IPS-18c (cell line): Measurements from ENCODE around the gene C1QTNF8.
"Not testable (repeated sequence)": the region's sequence is repeated elsewhere in the genome, so short reads cannot be mapped to it uniquely, and the experiment has no call there.

Experiments
- H3K4me3 ChIP-seq: 2 replicates; pipeline ENCODE4 v1.7.0; 2013; ENCODE audit warnings: low read depth, mild to moderate bottlenecking, low read length, moderate library complexity; ENCODE audit not compliant: insufficient read depth
- H3K9me3 ChIP-seq: one replicate; pipeline ENCODE4 v1.6.1; 2013; ENCODE audit warnings: mild to moderate bottlenecking, low read length, moderate library complexity; ENCODE audit not compliant: control insufficient read depth, insufficient read depth

Gene C1QTNF8

GRCh38 chr16:1089822-1090619, 6.0 kb downstream of the C1QTNF8 start:
- Histone ChIP-seq H3K9me3 (peaks cover 3% of the 10 kb centered on the region), H3K4me3 (no peak overlapping the region)

GRCh38 chr16:1089439-1089821, 6.6 kb downstream of the C1QTNF8 start:
- H3K9me3 ChIP-seq: peaks cover 3% of the 10 kb centered on the region
- H3K4me3 ChIP-seq: no peak overlapping the region

- Histone ChIP-seq H3K4me3 (no peak overlapping the region), H3K9me3 (peaks cover 3% of the 10 kb centered on the region)
Measured at GRCh38 chr16:1088295-1089170, 7.5 kb downstream of the C1QTNF8 start.

- not testable (repeated sequence) for H3K9me3 ChIP-seq, H3K4me3 ChIP-seq
Measured at GRCh38 chr16:1086443-1086842, 9.6 kb downstream of the C1QTNF8 start.

GRCh38 chr16:1084971-1085370, 11.1 kb downstream of the C1QTNF8 start:
- Histone ChIP-seq H3K4me3 (no peak overlapping the region), H3K9me3 (peaks cover 6% of the 10 kb centered on the region)

GRCh38 chr16:1082952-1083675, 12.9 kb downstream of the C1QTNF8 start:
- Histone ChIP-seq H3K4me3 (no peak overlapping the region), H3K9me3 (peaks cover 6% of the 10 kb centered on the region)

- no peak overlapping the region for H3K4me3 ChIP-seq
Measured at GRCh38 chr16:1082266-1082951, 13.6 kb downstream of the C1QTNF8 start.

GRCh38 chr16:1081734-1082265, 14.2 kb downstream of the C1QTNF8 start:
- Histone ChIP-seq H3K4me3 (no peak overlapping the region), H3K9me3 (peaks cover 6% of the 10 kb centered on the region)

More at GRCh38 chr16:1082266-1082951, 13.6 kb downstream of the C1QTNF8 start:
- H3K9me3 ChIP-seq: peaks cover 6% of the 10 kb centered on the region

GRCh38 chr16:1080801-1081733, 15.0 kb downstream of the C1QTNF8 start:
- no peak overlapping the region for H3K4me3 ChIP-seq

GRCh38 chr16:1079786-1080525, 16.1 kb downstream of the C1QTNF8 start:
- Histone ChIP-seq H3K4me3 (no peak overlapping the region), H3K9me3 (peaks cover 4% of the 10 kb centered on the region)

More at GRCh38 chr16:1080801-1081733, 15.0 kb downstream of the C1QTNF8 start:
- H3K9me3 ChIP-seq: peaks cover 4% of the 10 kb centered on the region

- no peak overlapping the region for H3K4me3 ChIP-seq
- peaks cover 4% of the 10 kb centered on the region for H3K9me3 ChIP-seq
Measured at GRCh38 chr16:1079341-1079740, 16.7 kb downstream of the C1QTNF8 start.

GRCh38 chr16:1078579-1079021, 17.4 kb downstream of the C1QTNF8 start:
- Histone ChIP-seq H3K9me3 (peaks cover 4% of the 10 kb centered on the region), H3K4me3 (no peak overlapping the region)

- H3K4me3 ChIP-seq: no peak overlapping the region
- peaks cover 4% of the 10 kb centered on the region for H3K9me3 ChIP-seq
Measured at GRCh38 chr16:1077877-1078578, 18.0 kb downstream of the C1QTNF8 start.

GRCh38 chr16:1076801-1077576, 19.1 kb downstream of the C1QTNF8 start:
- Histone ChIP-seq H3K4me3 (no peak overlapping the region), H3K9me3 (peaks cover 4% of the 10 kb centered on the region)
